ENCODE data around the gene TOE1. TPM values are rescaled to one million over a fixed set of nuclear protein-coding genes. Genes with fewer than 3 reads are reported as not detected.

Gene TOE1
- total RNA-seq, 4 donors from 2014 or later, result 5.5 to 8.5 (median 8.5) TPM

GRCh38 chr1:45351508-45351907, 11.5 kb downstream of the TOE1 start:
- H3K36me3 ChIP-seq, result peaks cover 14% of the 10 kb centered on the region
- DNase-seq (ENCODE audit: low spot score in 2 of 2), result no peak
- no peak overlapping the region for H3K27ac ChIP-seq
- H3K4me1 ChIP-seq, result peaks cover 20% of the 10 kb centered on the region
- H3K4me3 ChIP-seq, result no peak overlapping the region
- TF ChIP-seq CTCF (IDR thresholded peaks at IDR 0.05) (no peak), EP300 (IDR thresholded peaks at IDR 0.05) (no peak), POLR2AphosphoS5 (IDR thresholded peaks at IDR 0.05) (no peak), POLR2A (IDR thresholded peaks at IDR 0.05) (no peak)
- no peaks in the 10 kb centered on the region for H3K9me3 ChIP-seq
- WGBS, result 94% methylated on average over 5 of the region's 5 CpGs
- no peaks in the 10 kb centered on the region for H3K27me3 ChIP-seq

GRCh38 chr1:45353685-45354084, 13.7 kb downstream of the TOE1 start:
- 81% methylated on average over 2 of the region's 2 CpGs for WGBS
- Histone ChIP-seq H3K4me3 (no peak overlapping the region), H3K27me3 (no peaks in the 10 kb centered on the region), H3K9me3 (no peaks in the 10 kb centered on the region), H3K27ac (no peak overlapping the region), H3K36me3 (peaks cover 12% of the 10 kb centered on the region), H3K4me1 (peaks cover 12% of the 10 kb centered on the region)
- TF ChIP-seq CTCF (IDR thresholded peaks at IDR 0.05), result no peak
- TF ChIP-seq POLR2A (IDR thresholded peaks at IDR 0.05), result no peak
- no peak for TF ChIP-seq POLR2AphosphoS5 (IDR thresholded peaks at IDR 0.05)
- no peak for TF ChIP-seq EP300 (IDR thresholded peaks at IDR 0.05)
- no peak for DNase-seq (ENCODE audit: low spot score in 2 of 2)

GRCh38 chr1:45354838-45355237, 14.9 kb downstream of the TOE1 start:
- TF ChIP-seq CTCF (IDR thresholded peaks at IDR 0.05) (no peak), POLR2A (IDR thresholded peaks at IDR 0.05) (no peak), POLR2AphosphoS5 (IDR thresholded peaks at IDR 0.05) (no peak), EP300 (IDR thresholded peaks at IDR 0.05) (no peak)
- WGBS, result 89% methylated on average over 4 of the region's 4 CpGs
- Histone ChIP-seq H3K27me3 (no peaks in the 10 kb centered on the region), H3K36me3 (peaks cover 12% of the 10 kb centered on the region), H3K9me3 (no peaks in the 10 kb centered on the region), H3K4me1 (peaks cover 2% of the 10 kb centered on the region), H3K27ac (no peak overlapping the region), H3K4me3 (no peak overlapping the region)
- DNase-seq (ENCODE audit: low spot score in 2 of 2), result no peak

- Histone ChIP-seq H3K4me3 (no peak overlapping the region), H3K27ac (no peak overlapping the region), H3K4me1 (peaks cover 9% of the 10 kb centered on the region), H3K36me3 (peaks cover 12% of the 10 kb centered on the region), H3K27me3 (no peaks in the 10 kb centered on the region), H3K9me3 (no peaks in the 10 kb centered on the region)
- TF ChIP-seq POLR2A (IDR thresholded peaks at IDR 0.05), result no peak
- TF ChIP-seq CTCF (IDR thresholded peaks at IDR 0.05), result no peak
- no peak for DNase-seq (ENCODE audit: low spot score in 2 of 2)
- 57% methylated on average over 2 of the region's 2 CpGs for WGBS
Measured at GRCh38 chr1:45355683-45356082, 15.7 kb downstream of the TOE1 start.

- Histone ChIP-seq H3K9me3 (no peaks in the 10 kb centered on the region), H3K27ac (no peak overlapping the region), H3K27me3 (no peaks in the 10 kb centered on the region), H3K4me3 (no peak overlapping the region), H3K36me3 (peaks cover 12% of the 10 kb centered on the region), H3K4me1 (peaks cover 14% of the 10 kb centered on the region)
- WGBS, result 59% methylated on average over 4 of the region's 4 CpGs
- no peak for DNase-seq (ENCODE audit: low spot score in 2 of 2)
- TF ChIP-seq POLR2A (IDR thresholded peaks at IDR 0.05), result no peak
- TF ChIP-seq CTCF (IDR thresholded peaks at IDR 0.05), result no peak
- TF ChIP-seq EP300 (IDR thresholded peaks at IDR 0.05), result no peak
- TF ChIP-seq POLR2AphosphoS5 (IDR thresholded peaks at IDR 0.05), result no peak
Measured at GRCh38 chr1:45356186-45356585, 16.2 kb downstream of the TOE1 start.
